ENCODE measurements around the gene STPG3.
"Not testable (repeated sequence)": the region's sequence is repeated elsewhere in the genome, so short reads cannot be mapped to it uniquely, and the experiment has no call there.

The STPG3 gene

GRCh38 chr9:137247135-137247915, 3.8 kb upstream of the STPG3 start:
- DNase-seq = no peak

GRCh38 chr9:137247916-137248175, 3.2 kb upstream of the STPG3 start:
- DNase-seq = no peak

- DNase-seq = no peak
These were observed 525 bp upstream of the STPG3 start for GRCh38 chr9:137250329-137251193.

GRCh38 chr9:137251490-137252268, 593 bp downstream of the STPG3 start:
- no peak for DNase-seq

GRCh38 chr9:137252555-137253506, 1.7 kb downstream of the STPG3 start:
- no peak for DNase-seq

- DNase-seq = no peak
These were observed 2.9 kb downstream of the STPG3 start for GRCh38 chr9:137253717-137254623.

GRCh38 chr9:137254624-137255447, 3.8 kb downstream of the STPG3 start, which contains the start of gene NELFB:
Gene NELFB, plus strand, starts transcription at chr9:137255327.
- peak; percentile 95 for DNase-seq

GRCh38 chr9:137255448-137256114, 4.5 kb downstream of the STPG3 start:
- DNase-seq = peak; percentile 36

GRCh38 chr9:137256362-137256761, 5.3 kb downstream of the STPG3 start:
- no peak for DNase-seq

- DNase-seq = no peak
These were observed 5.8 kb downstream of the STPG3 start for GRCh38 chr9:137256856-137257255.

- not testable (repeated sequence) for DNase-seq
These were observed 11.3 kb downstream of the STPG3 start for GRCh38 chr9:137262173-137262908.

GRCh38 chr9:137262909-137263285, 11.8 kb downstream of the STPG3 start:
- DNase-seq = no peak

GRCh38 chr9:137263506-137263905, 12.4 kb downstream of the STPG3 start:
- DNase-seq = no peak

- DNase-seq = no peak
These were observed 13.0 kb downstream of the STPG3 start for GRCh38 chr9:137264067-137264466.

GRCh38 chr9:137265496-137266161, 14.5 kb downstream of the STPG3 start:
- DNase-seq = no peak

GRCh38 chr9:137266162-137266527, 15.1 kb downstream of the STPG3 start:
- DNase-seq = no peak

GRCh38 chr9:137266585-137267453, 15.7 kb downstream of the STPG3 start:
- DNase-seq = no peak

Data from stimulated activated CD4-positive, alpha-beta T cell treated with anti-CD3 and anti-CD28 coated beads, Interleukin-4, amount 100 ng/mL, for 24 hours (primary cell).